ENCODE data around the gene PFKFB1. TPM values are rescaled to one million over a fixed set of nuclear protein-coding genes. Genes with fewer than 3 reads are reported as not detected.

The PFKFB1 gene
- total RNA-seq, 1 experiment from 2014 or later: 0.55 TPM

- no peaks in the 10 kb centered on the region for H3K79me2 ChIP-seq (ENCODE audit: insufficient read depth, low read length)
- H3K79me1 ChIP-seq (ENCODE audit: insufficient read depth, low read depth, low read length, poor library complexity, severe bottlenecking): no peaks in the 10 kb centered on the region
- H2BK12ac ChIP-seq (ENCODE audit: insufficient read length, low read depth, low read length): no peak overlapping the region
- no peak overlapping the region for H3K9ac ChIP-seq (ENCODE audit: extremely low read depth, insufficient read length, low read length)
- H3K4ac ChIP-seq (ENCODE audit: low read depth, low read length): no peak overlapping the region
- no peak overlapping the region for H3K23ac ChIP-seq (ENCODE audit: insufficient read length, low read depth, low read length)
- H3K4me3 Mint-ChIP-seq: no peak overlapping the region
- H3T11ph ChIP-seq (ENCODE audit: low read length): no peak overlapping the region
- no peak overlapping the region for H3K56ac ChIP-seq (ENCODE audit: insufficient read length, low read depth, low read length)
- no peaks in the 10 kb centered on the region for H3K23me2 ChIP-seq (ENCODE audit: insufficient read length, low read depth, low read length, poor library complexity, severe bottlenecking)
- H2AFZ ChIP-seq (ENCODE audit: low read length): no peak overlapping the region
- H2BK15ac ChIP-seq (ENCODE audit: low read depth, low read length): no peak overlapping the region
- H2BK5ac ChIP-seq (ENCODE audit: insufficient read length, low read length): no peak overlapping the region
- no peak overlapping the region for H4K8ac ChIP-seq (replicated peaks; ENCODE audit: insufficient read length, low read depth, low read length)
- no peak overlapping the region for H2AK5ac ChIP-seq (ENCODE audit: insufficient read length, low read length)
- peaks cover 3% of the 10 kb centered on the region for H3K27me3 Mint-ChIP-seq (ENCODE audit: low read depth)
- H2BK20ac ChIP-seq (ENCODE audit: low read depth, low read length, poor library complexity, severe bottlenecking): no peak overlapping the region
- H4K20me1 ChIP-seq (ENCODE audit: control insufficient read depth, insufficient read depth, insufficient read length): no peaks in the 10 kb centered on the region
- H3K27ac Mint-ChIP-seq: no peak overlapping the region
- H2BK120ac ChIP-seq (ENCODE audit: low read depth, low read length, poor library complexity, severe bottlenecking): no peak overlapping the region
- no peak for TF ChIP-seq CTCF (conservative IDR thresholded peaks at IDR 0.05)
- peaks cover 16% of the 10 kb centered on the region for H3K9me3 ChIP-seq (ENCODE audit: control insufficient read depth, low read depth, low read length)
- H4K91ac ChIP-seq (ENCODE audit: insufficient read length, low read depth, low read length): no peak overlapping the region
- no peak overlapping the region for H3K27ac ChIP-seq (ENCODE audit: insufficient read length, low read depth, low read length)
- no peak overlapping the region for H3K14ac ChIP-seq (ENCODE audit: insufficient read depth, low read length)
- peaks cover 0 to 2% (median 2%) of the 10 kb centered on the region in 3 experiments; a peak in 1 of 7 replicates for H3K36me3 Mint-ChIP-seq (ENCODE audit: insufficient read depth in 1 of 3, low read depth in 3 of 3)
- H3K27me3 ChIP-seq (ENCODE audit: insufficient read depth, low read length): no peaks in the 10 kb centered on the region
- H4K5ac ChIP-seq (ENCODE audit: insufficient read length, low read depth, low read length): no peak overlapping the region
- no peak for DNase-seq
- H3K9me3 Mint-ChIP-seq: peaks cover 69 to 77% of the 10 kb centered on the region in 2 experiments
- H3K4me1 Mint-ChIP-seq: no peaks in the 10 kb centered on the region
- no peak overlapping the region for H3K4me2 ChIP-seq (ENCODE audit: insufficient read depth, insufficient read length, low read length)
- H3K18ac ChIP-seq (ENCODE audit: insufficient read length, low read depth, low read length): no peak overlapping the region
- H3K4me1 ChIP-seq (ENCODE audit: insufficient read depth, low read length): no peaks in the 10 kb centered on the region
Observed at GRCh38 chrX:54979432-54979831, 14.6 kb downstream of the PFKFB1 start.

All from H9 (cell line).